HG02973 (cell line): ENCODE data around the gene GOLGA8Q.
"Not testable (repeated sequence)": the region's sequence is repeated elsewhere in the genome, so short reads cannot be mapped to it uniquely, and the experiment has no call there.

Experiments
- ATAC-seq: cut with Tn5 transposase; IDR thresholded peaks from one replicate; pipeline ENCODE4 v1.9.1; 2021; ENCODE audit warnings: moderate library complexity; ENCODE audit not compliant: unreplicated experiment

Gene GOLGA8Q, protein sequence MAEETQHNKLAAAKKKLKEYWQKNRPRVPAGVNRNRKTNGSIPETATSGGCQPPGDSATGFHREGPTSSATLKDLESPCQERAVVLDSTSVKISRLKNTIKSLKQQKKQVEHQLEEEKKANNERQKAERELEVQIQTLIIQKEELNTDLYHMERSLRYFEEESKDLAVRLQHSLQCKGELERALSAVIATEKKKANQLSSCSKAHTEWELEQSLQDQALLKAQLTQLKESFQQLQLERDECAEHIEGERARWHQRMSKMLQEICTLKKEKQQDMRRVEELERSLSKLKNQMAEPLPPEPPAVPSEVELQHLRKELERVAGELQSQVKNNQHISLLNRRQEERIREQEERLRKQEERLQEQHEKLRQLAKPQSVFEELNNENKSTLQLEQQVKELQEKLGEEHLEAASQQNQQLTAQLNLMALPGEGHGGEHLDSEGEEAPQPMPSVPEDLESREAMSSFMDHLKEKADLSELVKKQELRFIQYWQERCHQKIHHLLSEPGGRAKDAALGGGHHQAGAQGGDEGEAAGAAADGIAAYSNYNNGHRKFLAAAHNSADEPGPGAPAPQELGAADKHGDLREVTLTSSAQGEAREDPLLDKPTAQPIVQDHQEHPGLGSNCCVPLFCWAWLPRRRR

DNA sequence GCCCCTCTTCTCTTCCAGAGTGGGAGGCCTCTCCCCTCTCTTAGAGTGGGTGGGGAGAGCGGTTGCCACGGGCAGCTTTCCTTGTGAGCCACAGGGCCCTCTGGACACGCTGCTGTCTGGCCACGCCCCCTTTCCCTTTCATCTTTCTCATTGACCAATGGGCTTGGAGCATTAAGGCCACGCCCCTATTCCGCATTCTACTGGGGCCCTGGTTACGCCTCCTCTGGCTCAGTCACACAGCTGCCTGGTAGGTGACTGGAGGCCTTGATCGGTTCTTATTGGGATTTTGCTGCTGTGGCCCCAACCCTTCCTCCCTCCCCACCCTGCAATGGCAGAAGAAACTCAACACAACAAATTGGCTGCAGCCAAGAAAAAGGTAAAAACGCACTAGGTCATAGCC lies at the start of gene GOLGA8Q:
Gene GOLGA8Q, plus strand, starts transcription at position 301 of the 400 bp plus-strand sequence. Its CDS starts 28 bp downstream, at position 329.
- ATAC-seq: not testable (repeated sequence)

DNA sequence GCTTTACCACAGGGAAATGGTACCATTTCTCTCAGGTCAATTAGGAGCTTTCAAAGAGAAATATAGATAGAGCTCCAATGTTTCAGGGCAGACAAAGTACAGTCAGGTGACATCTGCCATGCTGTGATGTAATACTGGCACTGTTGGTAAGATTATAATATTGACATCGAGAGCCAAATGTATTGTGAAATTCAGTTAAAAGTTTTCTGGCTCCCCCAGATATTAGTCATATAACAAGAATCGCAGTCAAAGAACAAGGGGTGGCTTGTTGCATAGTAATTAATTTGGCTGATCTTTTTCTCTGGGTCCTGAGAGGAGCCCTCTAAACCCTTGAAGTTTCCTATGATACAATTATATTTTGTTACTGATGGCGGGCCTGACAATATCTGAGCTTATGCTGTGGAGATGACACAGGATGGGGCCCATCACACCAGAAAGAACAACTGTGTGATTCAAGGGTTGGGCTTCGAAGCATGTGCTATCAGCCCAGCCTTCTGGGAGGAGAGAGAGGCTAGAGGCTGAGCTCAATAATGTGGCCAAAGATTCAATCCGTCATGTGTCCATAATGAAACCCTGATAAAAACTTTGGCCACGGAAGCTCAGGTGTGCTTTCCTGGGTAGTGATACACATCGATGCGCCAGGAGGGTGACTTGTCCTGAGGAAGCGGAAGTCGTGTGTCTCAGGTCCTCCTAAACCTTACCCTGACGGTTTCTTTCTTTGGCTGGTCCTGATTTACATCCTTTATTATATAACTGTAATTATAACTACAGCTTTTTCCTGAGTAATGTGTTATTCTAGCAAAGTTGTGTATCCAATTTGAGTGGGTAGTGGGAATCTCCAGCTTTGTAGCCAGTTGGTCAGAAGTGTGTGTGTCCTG lies 48.7 kb upstream of the GOLGA8Q start:
- ATAC-seq: not testable (repeated sequence)

DNA sequence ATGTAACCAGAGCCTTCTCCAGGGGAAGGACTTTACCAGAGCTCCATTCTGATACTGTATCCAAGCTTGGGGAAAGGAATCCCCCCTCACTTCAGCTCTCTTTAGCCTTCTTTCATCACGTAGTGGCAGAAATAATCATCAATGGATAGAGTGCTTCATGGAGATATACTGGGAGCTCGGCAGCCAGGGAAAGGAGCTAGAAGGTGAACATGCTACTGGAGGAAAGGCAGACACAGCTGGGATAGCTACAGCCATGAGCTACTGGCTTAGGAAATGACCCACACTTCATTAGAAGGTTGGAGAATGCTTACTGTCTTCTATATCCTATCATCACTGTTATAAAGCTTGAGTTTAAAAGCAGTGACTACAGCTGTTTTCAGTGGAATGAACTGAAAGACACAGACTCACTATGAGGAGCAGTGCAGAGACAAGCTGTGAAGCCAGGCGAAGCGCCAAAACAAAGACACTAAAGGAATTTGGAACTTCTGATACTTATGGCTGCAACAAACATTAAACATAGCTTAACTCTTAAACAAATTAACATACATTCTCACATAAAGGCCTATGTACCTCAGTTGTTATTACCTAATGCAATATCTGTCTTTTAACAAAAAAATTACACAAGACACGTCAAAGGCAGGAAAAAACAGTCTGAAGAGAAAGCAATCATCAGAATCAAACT lies 47.5 kb upstream of the GOLGA8Q start:
- not testable (repeated sequence) for ATAC-seq

DNA sequence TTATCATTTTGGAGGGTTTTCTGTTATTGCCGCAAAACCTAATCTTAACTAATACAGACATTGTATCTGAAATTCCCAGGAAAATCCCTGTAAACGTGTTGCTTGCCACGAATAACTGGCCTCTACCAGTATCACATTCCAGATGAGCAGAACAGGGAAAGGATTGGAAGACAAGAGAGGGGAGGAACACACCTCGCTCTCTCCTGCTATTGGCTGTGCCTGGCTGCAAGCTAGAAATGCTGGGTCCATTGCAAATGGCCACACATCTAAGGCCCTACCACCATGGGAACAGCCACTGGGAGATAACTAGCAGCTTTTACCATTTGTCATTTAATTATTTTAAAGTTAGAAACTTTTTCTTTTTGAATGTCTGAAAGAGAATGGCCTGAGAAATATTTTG lies 37.3 kb upstream of the GOLGA8Q start:
- ATAC-seq: not testable (repeated sequence)

DNA sequence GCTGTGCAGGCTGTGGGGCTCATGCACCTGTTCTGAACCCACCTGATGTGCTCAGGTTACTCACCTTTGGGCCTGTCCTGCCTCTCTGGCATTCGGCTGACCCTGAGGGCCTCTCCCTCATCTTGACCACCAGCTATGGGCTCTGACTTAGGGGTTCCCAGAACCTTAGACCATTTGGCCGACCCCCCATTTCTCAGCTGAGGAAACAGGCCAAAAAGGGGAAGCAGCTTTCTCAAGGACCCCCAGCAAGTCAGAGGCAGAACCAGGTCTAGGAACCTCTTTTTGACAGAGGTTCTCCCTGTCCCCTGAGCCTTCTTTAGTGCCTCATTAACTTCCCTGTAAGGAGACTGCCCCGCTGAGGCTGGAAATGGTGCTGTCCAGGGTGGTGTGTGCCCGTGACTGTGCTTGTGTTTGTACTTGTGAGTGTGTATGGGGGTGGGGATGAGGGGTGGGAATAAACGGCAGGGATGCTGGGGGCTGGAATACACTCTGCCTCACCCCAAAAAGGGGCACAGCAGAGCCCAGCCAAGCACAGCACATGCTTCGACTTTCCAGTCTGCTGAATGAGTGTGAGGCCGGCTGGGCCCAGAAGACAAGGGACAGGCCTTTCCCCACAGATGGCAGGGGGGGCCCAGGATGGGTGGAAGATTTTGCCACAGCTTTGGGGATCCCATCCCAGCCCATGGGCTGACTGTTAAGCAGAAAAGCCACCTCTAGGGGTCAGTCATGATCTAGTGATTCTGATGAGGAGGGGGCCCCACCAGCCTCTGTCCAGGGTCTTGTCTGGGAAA lies 28.2 kb upstream of the GOLGA8Q start:
- ATAC-seq: not testable (repeated sequence)

DNA sequence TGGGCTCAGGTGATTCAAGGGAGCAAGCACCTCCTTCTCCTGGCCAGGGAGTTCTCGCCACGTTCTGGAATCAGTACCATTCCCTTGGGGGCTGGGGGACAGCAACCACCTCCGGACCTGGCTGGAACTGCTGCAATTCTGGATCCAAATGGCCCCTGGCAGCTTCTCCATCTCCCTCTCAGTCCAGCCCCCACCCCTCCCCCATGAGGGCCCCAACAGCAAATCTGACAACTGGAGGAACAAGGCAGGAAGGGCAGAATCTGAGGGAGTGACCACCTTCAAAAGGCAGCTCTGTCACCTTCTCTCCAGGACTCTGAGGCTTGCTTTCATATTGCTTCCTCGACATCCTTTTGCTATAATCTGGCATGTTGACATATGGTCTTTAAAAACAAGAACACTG lies 25.9 kb upstream of the GOLGA8Q start:
- not testable (repeated sequence) for ATAC-seq

DNA sequence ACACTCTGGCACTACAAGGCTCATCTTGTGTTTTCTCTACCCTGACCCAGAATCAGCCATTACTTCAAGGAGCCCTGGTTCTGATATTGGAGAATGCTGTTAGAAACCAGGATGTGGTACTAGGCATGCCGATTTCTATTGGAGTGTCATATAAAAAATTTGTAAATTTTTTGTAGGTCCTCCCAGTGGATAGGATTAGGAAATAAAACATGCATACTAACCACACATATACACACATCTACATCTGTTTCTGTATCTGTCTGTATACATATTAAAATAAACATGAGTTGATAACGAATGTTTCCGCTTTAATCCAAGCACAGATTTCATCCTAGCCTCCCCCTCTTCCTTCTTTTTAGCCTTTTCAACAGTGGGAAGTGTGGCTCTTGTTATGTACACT lies 22.8 kb upstream of the GOLGA8Q start:
- ATAC-seq: not testable (repeated sequence)

DNA sequence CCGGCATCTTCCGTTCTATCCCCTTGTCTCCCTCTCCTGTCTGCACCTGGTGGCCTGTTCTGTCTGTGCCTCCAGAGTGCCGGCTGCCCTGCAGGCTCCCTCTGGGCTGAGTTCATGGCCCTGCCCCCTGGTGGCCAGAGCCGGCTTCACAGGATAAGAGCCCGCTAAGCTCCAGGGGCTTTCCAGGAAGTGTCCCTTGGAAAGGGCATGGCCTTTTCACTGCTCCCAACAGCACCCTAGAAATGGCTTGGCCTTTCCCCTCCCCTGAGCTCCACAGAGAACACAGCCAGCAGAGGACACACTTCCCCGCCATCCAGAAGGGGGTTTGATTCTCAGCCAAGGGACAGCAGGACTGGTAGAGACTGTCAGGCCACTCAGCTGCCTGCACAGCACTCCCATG lies 15.1 kb downstream of the GOLGA8Q start:
- not testable (repeated sequence) for ATAC-seq

DNA sequence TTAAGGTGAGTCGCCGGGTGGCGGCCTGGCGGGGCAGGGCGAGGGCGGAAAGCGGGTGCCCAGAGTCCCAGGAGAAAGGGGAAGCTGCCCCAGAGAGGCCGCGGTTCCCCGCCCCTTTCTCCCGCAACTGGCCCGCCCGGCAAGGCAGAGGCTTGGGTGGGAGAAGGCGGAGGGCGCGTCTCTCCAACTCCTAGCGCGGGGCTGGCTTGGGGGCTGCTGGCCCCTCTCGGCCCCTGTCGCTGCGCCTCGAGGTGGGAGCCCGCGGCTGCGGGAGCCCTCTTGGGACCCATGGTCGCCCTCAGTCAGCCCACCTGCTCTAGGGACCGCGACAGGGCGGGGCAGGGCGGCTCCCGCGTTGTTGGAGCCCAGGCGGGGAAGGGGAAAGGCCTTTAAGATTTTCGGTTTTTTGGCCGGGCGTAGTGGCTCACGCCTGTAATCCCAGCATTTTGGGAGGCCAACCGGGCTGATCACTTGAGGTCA lies 21.2 kb downstream of the GOLGA8Q start:
- ATAC-seq: not testable (repeated sequence)

DNA sequence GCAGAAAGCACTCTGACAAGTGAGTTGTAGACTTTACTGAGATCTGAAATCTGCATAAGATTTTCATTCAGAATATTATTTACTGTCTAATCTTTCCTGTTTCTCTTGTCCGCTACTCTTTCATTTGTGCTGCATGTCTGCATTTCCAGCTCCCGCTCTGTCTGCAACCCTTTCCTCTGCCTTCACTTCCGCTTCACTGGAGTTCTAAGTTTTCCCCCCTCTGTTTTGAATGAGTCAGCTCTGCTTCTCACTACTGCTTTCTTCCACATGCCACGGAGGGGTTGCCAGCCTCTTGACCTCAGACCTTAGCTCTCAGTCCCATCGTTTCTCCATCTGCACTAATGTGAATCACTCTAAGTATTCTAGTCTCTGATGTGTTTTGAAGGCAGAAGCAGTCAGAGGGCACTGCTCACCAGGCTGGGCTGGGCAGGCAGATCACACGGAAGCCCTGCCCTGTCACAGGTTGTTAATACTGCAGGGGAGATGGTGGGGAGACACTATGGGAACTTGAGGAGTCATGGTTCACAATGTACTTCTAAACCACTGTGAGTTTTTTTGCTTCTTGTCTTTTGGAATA lies 27.6 kb downstream of the GOLGA8Q start:
- ATAC-seq: not testable (repeated sequence)

DNA sequence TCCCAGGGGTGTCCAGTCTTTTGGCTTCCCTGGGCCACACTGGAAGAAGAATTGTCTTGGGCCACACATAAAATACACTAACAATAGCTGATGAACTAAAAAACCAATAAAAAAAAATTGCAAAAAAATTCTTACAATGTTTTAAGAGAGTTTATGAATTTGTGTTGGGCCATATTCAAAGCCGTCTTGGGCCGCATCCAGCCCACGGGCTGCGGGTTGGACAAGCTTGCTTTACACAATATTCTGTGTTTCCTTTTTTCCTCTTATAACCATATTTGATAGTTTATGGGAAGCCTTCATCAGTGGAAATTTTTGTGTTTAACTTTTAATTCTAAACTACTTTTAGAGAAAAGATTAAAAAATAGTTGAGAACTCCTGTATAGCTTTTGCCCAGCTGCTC lies 28.9 kb downstream of the GOLGA8Q start:
- ATAC-seq: not testable (repeated sequence)

DNA sequence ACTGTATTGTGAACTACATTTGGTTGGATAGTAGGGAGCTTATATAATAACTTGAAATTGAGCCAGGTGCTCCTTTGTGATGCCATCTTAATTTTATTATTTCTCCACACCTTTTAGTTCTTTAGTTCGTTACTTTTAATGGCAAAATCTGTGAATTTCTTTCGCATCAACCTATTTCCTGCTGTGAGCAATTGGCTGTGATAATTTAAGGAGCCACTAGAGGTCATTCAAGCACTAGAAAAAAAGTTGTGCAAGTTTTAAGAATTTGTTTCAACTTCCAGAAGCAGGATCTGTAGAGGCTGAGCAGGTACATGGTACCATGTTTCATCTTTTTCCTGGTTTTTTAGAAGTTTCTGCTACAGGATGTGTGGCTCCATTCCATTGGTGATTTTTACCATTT lies 47.1 kb downstream of the GOLGA8Q start:
- ATAC-seq: not testable (repeated sequence)

DNA sequence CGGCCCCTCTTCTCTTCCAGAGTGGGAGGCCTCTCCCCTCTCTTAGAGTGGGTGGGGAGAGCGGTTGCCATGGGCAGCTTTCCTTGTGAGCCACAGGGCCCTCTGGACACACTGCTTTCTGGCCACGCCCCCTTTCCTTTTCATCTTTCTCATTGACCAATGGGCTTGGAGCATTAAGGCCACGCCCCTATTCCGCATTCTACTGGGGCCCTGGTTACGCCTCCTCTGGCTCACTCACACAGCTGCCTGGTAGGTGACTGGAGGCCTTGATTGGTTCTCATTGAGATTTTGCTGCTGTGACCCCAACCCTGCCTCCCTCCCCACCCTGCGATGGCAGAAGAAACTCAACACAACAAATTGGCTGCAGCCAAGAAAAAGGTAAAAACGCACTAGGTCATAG lies 51.9 kb downstream of the GOLGA8Q start, which contains the start of gene GOLGA8H:
Gene GOLGA8H, plus strand, starts transcription at position 233 of the 400 bp plus-strand sequence. Its CDS starts 98 bp downstream, at position 331.
- ATAC-seq: not testable (repeated sequence)
